Prostate gland (tissue), 2 donors: ENCODE measurements around the gene BACH1.

Experiments
- CTCF ChIP-seq, 4 experiments: fragments of 200-600 bp in 2 of 4; fragments of 450-650 bp in 2 of 4; sonication (generic) in 2 of 4; IDR thresholded peaks; 1 replicate in 3 of 4; 2 replicates in 1 of 4; pipeline ENCODE4 v1.5.1; 2016 to 2019; ENCODE audit warnings: antibody characterized with exemption in 4 of 4, mild to moderate bottlenecking in 2 of 4, moderate library complexity in 2 of 4
- POLR2AphosphoS5 ChIP-seq: sonication (generic); formaldehyde crosslinking; IDR thresholded peaks from one replicate; pipeline ENCODE4 v1.6.1; 2017; ENCODE audit warnings: antibody characterized with exemption

- TF ChIP-seq CTCF (IDR thresholded peaks at IDR 0.05), result no peak
- TF ChIP-seq POLR2AphosphoS5, result no peak
These were observed 75.8 kb downstream of the BACH1 start for GRCh38 chr21:29374481-29374880.
